ENCODE measurements around the gene KCTD14.
"Not testable (repeated sequence)": the region's sequence is repeated elsewhere in the genome, so short reads cannot be mapped to it uniquely, and the experiment has no call there.

GRCh38 chr11:78014937-78015520 lies 8.0 kb downstream of the KCTD14 start:
- TF ChIP-seq EGR1 (IDR thresholded peaks at IDR 0.05; ENCODE audit: borderline replicate concordance, low read depth, low read length); NRF1 (IDR thresholded peaks at IDR 0.05; ENCODE audit: low read depth, low read length); CTCF (IDR thresholded peaks at IDR 0.05; ENCODE audit: control extremely low read depth in 1 of 3, insufficient read depth in 1 of 3, low read depth in 1 of 3, low read length in 3 of 3); GABPA (IDR thresholded peaks at IDR 0.05; ENCODE audit: borderline replicate concordance, insufficient read depth, low read length); CBX8 (IDR thresholded peaks at IDR 0.05; ENCODE audit: borderline replicate concordance, low read depth, low read length); SP1 (IDR thresholded peaks at IDR 0.05; ENCODE audit: low read depth, low read length); EP300 (IDR thresholded peaks at IDR 0.05; ENCODE audit: borderline replicate concordance in 1 of 2, low read depth in 2 of 2, low read length in 2 of 2); RBBP5 (IDR thresholded peaks at IDR 0.05; ENCODE audit: borderline replicate concordance, low read depth, low read length); JUND (IDR thresholded peaks at IDR 0.05; ENCODE audit: low read length): not testable (repeated sequence)
